Renal cortical epithelial cell (primary cell): ENCODE results near the gene NUP98. TPM values are rescaled to one million over a fixed set of nuclear protein-coding genes. Genes with fewer than 3 reads are reported as not detected.
"Not testable (repeated sequence)": the region's sequence is repeated elsewhere in the genome, so short reads cannot be mapped to it uniquely, and the experiment has no call there.

ENCODE experiments used
- DNase-seq: peaks from one replicate; pipeline ENCODE4 v3.0.0-alpha.2; 2011; ENCODE audit warnings: low read depth
- total RNA-seq: library from RNA; depleted of rRNA; stranded (reverse); fragments of >200 nt; gene quantifications from 2 replicates; pipeline ENCODE4 v1.2.3, GENCODE V29; 2014

NUP98 gene
- total RNA-seq, 1 donor from 2014 or later = 125 TPM

DNA sequence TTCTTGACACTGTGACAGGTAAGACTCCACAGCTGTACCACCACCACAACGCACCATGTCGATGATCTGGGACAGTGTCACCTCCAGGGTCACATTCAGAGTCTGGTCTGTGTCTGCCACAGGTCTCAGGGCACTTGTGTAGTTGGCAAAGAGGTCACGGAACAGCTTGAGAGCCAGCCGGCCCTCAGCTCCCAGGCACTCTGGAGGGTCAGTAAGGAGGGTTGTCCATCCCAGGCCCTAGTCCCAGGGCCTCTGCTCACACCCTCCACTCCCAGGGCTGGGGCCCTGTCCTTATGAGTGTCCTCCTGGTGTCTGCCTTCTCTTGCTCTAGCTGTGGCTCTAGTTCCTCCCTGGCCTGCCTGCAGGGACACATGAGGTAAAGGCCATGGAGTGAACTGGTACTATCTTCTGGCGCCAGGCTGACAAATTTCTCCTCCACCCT lies 127.6 kb downstream of the NUP98 start:
- DNase-seq = no peak

DNA sequence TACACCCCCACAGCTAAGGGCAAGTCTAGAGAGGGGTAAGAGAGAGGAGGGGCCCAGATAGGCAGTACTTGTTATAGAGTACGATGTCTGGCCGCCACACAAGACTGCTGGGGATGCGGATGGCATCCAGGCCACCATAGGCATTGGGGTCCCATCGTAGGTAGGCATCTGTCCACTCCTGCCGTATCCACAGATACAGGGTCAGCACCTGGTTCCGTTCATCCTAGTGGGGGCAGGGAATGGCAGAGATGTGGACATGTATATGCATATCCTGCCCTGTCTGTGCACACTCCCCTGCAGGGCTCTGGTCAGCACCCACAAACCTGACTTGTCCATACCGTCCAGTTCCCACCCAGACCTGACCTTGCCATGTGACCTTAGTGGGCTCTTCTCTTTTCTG lies 128.2 kb downstream of the NUP98 start:
- DNase-seq = no peak

DNA sequence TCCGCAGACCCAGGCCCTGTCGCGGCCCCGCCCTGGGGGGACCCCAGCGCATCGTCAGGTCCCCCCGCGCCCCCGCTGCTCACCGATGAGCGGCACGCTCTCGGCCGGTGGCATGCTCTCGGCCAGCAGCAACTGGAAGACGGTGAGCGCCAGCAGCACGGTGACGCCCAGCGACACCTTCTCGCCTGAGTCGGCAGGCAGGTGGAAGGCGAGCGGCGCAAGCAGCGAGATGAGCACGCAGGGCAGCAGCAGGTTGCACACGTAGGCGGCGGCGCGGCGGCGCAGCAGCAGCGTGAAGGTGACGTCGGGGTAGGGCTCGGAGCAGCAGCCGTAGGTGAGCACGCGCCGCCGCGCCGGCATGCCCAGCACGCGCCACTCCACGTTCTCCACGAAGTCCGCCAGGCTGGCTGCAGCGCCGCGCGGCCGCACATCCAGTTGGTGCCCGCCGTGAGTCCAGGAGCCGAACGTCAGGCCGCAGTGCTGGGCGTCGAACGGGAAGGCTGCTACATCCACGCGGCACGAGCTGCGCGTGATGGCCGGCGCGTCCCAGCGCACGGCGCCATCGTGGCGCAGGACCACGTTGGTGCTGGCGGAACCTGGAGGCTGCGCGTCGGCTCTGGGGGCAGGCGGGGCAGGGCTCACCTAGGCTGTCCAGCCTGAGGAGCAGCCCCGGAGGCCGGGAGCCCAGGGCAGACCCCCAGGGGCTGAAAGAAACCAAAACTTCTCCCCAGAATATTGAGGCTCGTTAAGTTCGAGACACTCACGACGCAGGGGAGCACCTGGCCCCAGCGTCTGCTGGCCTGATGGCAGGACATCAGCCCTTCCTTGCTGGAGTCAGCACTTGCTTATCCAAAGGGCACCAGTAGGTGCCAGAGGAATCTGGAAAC lies 130.0 kb downstream of the NUP98 start:
- no peak for DNase-seq

DNA sequence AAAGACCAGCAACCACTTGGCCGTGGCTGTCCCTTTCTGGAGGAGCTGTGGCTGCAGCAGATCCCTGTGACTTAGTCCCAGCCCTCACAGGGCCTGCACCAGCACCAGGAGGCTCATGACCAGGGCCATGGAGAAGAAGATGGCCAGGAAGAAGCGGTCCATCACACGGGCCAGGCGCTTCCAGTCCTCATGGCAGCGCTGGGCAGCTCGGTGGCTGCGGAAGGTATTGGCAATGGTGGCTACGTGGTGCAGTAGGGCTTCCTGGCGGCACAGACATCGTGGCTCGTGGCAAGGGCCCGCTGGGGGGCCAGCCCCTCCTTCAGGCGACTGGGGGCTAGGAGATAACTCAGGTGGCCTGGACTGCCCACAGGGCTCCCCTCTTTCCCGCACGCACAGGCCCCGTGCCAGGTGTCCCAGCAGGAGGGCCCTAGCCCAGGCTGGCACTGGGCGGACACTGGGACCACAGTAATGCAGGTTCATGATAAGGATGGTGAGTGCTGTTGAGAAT lies 131.3 kb downstream of the NUP98 start:
- DNase-seq = no peak

DNA sequence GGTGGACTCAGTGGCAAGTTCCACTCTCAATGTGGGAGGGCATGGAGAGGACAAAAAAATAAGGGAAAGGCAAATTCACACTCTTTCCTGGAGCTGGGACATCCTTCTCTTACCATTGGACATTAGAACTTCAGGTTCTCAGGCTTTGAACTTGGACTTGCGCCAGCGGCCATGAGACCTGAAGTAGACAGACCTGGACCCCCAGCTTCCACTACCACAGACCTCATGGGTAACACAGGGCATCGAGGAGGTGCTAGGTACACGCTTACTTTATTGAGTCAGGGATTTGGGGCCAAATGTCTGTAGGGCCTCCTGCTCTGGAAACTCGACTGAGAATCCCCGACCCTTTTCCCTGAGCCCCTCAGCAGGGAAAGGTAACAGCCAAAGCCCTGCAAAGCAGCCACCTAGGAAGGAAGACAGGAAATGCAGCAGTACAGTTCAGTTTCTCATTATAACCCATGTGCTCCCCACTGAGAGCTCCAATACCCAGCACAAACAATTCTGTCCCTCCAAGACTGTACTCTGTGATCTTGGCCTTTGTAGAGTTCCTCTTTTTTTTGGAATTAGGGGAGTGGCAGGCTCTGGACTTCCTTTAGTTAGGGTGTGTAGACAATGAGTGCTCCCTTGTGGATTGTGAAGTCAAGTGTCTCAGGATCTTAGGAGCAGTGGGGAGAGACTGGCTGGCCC lies 131.9 kb downstream of the NUP98 start:
- DNase-seq = no peak

DNA sequence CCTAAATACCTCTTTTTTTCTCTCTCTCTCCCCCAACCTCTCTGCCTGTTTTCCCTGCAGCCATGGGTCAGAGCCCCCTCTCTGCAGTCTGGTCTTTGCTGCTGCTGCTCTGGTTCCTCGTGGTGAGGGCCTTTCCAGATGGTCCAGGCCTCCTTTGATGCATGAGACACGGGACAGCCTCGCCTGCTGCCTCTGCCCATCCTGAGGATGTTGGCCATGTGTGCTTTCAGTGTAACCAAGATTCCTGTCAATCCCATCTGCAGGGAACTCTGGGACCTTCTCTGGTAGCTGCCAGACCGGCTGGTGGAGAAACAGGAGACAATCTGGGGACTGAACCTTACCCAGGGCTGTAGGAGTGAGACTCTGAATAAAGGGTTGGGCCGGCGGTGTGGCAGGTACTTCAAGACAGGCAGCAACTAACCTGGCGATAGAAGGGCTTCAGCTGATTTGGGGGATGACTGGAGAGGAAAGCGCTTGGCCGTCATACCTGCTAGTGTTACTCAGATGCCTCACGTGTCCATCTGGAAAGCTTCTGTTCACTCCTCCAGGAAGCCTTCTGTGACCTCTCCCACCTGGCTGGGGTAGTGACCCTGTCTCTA lies 133.2 kb downstream of the NUP98 start:
- DNase-seq = no peak

DNA sequence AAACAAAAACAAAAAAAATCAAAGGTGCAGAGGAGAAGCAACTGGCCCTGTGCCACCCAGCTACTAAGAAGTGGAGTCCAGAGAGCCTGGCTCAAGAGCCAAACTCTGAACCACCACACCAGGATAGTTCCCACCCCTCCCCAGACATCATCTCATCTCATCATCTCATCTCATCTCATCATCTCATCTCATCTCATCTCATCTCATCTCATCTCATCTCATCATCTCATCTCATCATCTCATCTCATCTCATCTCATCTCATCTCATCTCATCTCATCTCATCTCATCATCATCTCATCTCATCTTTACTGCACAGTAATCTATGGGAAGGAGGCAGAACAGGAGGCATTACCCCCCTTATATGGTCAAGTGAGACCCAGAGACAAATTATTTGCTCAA lies 134.5 kb downstream of the NUP98 start:
- DNase-seq = no peak

DNA sequence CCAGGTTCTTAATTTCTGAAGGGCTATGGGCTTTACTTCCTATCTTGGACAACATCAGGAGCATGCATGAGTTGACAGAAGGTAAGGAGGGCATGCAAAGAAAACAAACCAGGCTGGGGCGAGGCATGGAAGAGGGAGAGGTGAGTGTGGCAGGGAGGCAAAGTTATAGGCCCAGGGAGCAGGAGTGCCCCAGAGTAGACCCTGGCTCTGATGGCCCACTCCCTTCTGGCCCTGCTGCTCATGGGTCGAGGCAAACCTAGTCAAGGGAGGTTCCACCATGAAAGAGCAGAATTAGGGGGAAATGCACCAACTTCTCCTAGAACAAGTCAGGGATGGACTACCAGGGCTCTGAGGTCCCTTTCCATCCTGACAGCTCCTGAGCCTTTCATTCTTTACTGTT lies 136.4 kb downstream of the NUP98 start:
- no peak for DNase-seq

DNA sequence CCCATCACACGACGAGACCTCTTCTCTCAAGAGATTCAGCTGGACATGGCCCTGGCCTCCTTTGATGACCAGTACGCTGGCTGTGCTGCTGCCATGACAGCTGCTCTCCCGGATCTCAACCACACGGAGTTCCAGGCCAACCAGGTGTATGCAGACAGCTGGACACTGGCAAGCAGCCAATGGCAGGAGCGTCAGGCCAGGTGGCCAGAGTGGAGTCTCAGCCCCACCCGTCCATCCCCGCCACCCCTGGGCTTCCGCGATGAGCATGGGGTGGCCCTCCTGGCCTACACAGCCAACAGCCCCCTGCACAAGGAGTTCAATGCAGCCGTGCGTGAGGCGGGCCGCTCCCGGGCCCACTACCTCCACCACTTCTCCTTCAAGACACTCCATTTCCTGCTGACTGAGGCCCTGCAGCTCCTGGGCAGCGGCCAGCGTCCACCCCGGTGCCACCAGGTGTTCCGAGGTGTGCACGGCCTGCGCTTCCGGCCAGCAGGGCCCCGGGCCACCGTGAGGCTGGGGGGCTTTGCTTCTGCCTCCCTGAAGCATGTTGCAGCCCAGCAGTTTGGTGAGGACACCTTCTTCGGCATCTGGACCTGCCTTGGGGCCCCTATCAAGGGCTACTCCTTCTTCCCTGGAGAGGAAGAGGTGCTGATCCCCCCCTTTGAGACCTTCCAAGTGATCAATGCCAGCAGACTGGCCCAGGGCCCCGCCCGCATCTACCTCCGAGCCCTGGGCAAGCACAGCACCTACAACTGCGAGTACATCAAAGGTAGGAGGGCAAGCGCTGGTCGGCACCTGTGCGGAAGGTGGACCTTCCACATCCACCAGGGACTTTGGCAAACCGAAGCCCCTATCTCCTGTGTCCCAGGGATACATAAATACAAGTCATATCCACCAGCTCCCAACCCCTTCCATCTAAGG lies 137.5 kb downstream of the NUP98 start:
- DNase-seq = no peak

DNA sequence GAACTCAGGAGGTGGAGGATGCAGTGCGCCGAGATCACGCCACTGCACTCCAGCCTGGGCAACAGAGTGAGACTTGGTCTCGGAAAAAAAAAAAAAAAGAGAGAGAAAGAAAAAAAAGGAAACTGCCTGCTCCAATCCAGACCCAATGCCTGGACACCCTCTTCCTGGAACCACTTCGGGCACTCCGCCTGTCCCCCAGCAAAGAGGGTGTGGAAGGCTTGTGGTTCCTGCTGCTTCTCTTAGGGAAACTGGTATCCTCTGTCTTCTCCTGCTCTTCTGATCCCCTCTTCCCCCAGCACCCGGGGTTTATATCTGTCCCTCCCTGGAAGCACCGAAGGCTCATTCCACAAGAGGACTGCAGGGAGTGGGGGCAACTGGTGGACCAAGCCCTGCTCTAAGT lies 139.1 kb downstream of the NUP98 start:
- no peak for DNase-seq

DNA sequence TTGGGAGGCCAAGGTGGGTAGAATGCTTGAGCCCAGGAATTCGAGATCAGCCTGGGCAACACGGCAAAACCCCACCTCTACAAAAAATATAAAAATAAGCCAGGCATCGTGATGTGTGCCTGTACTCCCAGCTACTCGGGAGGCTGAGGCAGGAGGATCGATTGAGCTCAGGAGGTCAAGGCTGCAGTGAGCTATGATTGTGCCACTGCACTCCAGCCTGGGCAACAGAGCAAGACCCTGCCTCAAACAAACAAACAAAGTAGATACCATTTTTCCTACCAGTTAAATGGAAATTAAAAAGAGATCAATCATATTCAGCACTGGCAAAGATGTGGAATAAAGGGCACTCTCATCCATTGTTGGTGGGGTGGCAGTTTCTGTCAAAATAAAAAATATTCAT lies 140.0 kb downstream of the NUP98 start:
- DNase-seq = not testable (repeated sequence)

DNA sequence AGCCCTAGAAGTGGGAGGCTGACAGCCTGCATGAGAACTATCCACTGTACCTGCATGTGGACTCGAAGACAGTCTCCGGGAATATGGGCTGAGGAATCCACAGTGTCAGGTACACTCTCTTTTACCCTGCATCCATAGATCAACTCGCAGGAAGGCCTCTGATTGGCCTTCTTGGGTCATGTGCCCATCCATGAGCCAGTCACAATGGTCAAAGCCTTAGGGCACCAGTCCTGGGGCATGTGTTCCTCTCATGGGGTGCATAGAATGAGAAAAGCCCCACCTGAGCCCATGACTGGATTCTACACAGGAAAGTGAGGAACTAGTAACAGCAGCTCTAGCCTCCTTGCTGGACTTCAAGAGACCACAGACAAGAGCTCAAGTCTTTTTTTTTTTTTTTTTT lies 141.8 kb downstream of the NUP98 start:
- DNase-seq = no peak

DNA sequence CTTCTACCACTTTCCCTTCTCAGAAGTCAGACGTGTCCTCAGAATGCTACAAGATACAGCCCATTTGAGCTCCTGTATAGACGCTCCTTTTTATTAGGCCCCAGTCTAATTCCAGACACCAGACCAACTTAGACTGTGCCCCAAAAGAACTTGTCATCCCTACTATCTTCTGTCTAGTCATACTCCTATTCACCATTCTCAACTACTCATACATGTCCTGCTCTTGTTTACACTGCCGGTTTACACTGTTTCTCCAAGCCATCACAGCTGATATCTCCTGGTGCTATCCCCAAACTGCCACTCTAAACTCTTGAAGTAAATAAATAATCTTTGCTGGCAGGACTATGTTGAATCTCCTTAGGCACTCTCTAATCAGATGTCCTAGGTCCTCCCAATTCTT lies 144.8 kb downstream of the NUP98 start:
- DNase-seq = not testable (repeated sequence)

DNA sequence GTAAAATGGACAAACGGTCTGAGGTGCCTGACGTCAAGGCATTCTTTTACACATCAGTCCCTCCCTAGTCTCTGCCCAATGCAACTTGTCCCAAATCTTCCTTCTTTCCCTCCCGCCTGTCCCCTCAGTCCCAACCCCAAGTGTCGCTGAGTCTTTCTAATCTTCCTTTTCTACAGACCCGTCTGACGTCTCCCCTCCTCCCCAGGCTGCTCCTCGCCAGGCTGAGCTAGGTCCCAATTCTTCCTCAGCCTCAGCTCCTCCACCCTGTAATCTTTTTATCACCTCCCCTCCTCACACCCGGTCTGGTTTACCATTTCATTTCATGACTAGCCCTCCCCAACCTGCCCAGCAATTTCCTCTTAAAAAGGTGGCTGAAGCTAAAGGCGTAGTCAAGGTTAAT lies 148.0 kb downstream of the NUP98 start:
- DNase-seq = not testable (repeated sequence)

DNA sequence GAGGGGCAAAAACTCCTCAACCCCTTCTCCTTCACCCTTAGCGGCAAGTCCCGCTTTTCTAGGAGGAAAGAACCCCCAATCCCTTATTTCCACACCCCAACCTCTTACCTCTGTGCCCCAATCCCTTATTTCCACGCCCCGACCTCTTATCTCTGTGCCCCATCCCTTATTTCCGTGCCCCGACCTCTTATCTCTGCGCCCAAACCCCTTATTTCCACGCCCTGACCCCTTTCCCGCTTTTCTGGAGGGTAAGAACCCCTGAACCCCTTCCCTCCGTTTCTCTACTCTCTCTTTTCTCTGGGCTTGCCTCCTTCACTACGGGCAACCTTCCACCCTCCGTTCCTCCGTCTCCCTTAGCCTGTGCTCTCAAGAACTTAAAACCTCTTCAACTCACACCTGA lies 148.5 kb downstream of the NUP98 start:
- not testable (repeated sequence) for DNase-seq

DNA sequence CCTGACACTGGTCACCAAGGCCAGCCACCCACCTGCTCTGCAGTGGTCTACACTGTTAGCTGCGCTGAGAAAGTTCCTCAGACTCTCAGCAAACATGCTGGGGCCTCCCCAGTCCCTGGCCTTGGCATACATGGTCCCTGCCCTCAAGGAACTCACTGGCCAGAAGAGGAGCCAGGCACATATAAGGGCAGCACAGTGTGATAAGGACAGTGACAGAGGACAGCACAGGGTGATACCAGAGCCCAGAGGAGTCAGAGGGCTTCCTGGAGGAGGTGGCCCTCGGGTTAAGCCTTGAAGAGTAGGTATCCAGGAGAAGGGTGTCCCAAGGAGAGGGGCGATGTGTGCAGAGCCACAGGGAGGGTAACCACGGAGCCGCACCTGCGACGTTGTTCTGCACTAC lies 151.8 kb downstream of the NUP98 start:
- no peak for DNase-seq

DNA sequence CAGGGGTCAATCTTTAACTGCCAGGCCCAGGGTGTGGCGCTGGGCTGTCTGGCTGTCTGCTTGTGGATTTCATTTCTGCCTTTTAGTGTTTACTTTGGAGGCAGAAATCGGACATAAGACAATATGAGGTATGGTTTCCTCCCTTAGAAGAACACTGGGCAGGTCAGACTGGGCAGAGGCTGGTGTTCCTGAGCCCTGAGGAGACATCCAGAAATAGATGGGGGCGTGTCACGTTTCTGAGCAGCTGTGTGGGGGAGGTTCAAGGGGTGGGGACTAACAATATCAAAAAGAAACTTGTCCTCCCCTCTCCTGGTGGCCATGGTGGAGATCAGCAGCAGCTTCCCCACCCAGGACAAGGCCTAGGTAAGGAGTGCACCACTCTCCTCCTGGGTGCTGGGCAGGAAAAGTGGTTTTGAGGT lies 152.5 kb downstream of the NUP98 start, which contains the start of gene ART1:
Gene ART1 (plus strand): TSS at position 312 of the 419 bp plus-strand sequence. CDS start 14,086 bp downstream, outside the sequence.
- DNase-seq = no peak

DNA sequence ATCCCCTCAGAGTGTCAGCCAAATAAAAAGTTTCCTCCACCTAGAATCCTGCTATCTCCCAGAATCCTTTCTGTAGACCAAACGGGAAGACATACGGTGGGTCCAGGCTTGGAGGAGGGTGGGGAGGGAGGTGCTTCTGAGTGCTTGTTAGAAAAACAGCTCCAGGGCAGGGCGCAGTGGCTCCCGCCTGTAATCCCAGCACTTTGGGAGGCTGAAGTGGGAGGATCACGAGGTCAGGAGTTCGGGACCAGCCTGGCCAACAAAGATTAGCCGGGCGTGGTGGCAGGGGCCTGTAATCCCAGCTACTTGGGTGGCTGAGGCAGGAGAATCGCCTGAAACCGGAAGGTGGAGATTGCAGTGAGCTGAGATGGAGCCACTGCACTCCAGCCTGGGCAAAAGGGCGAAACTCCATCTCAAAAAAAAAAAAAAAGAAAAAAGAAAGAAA lies 154.2 kb downstream of the NUP98 start:
- DNase-seq = not testable (repeated sequence)

DNA sequence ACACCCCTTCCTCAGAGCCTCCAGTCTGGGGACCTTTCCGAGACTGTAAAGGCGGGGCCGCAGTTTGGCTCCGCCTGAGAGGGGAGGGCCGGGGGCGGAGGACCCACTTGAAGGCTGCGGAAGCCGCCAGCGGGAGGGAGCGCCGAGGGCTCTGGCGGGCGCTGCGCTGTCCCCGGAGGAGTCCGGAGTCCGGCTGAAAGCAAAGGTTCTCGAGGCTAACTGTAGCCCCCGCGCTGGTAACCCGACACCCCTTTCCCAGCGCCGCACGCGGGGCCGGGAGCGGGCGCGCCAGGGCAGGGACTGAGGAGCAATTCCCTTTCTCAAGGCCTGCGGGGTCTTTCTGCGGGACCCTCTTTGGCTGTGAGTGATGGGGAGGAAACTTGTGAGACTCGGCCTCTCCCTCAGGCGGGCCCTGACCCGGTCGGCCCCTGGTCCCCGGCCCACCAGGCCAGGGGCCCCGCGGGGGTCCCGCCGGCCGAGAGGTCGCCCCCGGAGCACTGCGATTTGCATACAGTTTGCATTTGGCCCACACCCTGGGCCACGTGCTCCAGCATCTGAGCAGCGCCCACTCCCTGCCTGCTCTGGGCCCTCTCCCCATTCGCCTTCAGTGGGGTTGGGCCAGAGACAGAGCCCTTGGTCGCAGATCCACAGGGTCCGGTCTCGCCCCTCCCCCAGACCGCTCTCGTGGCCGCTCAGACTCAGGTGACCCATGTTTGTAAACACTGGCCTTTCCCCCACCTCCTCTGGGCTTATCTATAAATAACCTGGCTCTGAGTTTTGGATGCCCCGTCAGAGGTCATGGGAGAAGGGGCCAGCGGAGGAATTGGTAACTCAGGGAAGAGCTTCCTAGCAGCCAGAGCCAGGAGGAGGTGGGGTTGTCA lies 155.0 kb downstream of the NUP98 start:
- DNase-seq = peak; percentile 52

DNA sequence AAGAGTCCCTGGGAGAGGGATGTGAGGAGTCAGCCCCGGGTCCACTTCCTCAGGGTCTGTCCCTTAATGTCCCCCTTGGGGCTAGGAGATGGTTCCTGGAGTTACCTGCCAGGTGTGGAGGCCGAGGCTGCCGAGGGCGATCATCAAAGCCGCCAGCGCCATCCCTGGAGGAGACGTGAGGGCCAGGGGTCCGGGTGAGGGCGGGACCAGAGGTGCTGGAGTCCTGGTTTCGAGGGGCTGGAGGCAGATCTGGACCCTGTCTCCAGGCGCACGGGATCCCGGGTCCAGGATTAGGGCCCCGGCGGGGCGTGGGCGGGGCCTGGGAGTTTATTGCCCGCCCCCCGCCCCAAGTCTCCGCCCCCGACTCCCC lies 155.7 kb downstream of the NUP98 start, which contains the start of gene ART5:
Gene ART5 (minus strand): TSS at position 292 of the 370 bp plus-strand sequence. CDS start 130 bp downstream, at position 162.
- no peak for DNase-seq
